ENCODE measurements around the gene ZNF462.
"Not testable (repeated sequence)": the region's sequence is repeated elsewhere in the genome, so short reads cannot be mapped to it uniquely, and the experiment has no call there.

Gene ZNF462

GRCh38 chr9:106889061-106889590 is 26.2 kb downstream of the ZNF462 start:
- no peak for DNase-seq

GRCh38 chr9:106890608-106891007 is 27.6 kb downstream of the ZNF462 start:
- DNase-seq = no peak

GRCh38 chr9:106891286-106891685 is 28.3 kb downstream of the ZNF462 start:
- DNase-seq = no peak

DNA sequence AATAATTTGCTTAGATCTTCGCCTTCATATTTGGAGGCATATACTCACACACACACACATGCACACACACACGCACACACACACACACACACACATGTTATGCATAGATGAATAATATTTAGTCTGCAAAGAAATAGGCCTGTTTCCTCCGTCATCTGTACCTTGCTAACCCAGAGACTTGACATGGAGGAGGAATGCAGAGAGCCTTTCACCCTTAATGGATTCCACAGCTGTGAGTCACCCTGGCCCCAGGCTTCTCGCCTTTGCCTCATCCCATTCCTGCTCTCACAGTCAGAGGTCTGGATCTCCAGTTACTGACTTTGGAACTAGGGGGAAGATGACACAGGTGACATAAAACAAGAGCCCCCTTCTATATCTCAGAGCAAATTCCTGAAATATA is 29.7 kb downstream of the ZNF462 start:
- no peak for DNase-seq

- DNase-seq = no peak
Observed at GRCh38 chr9:106893088-106893487, 30.1 kb downstream of the ZNF462 start.

DNA sequence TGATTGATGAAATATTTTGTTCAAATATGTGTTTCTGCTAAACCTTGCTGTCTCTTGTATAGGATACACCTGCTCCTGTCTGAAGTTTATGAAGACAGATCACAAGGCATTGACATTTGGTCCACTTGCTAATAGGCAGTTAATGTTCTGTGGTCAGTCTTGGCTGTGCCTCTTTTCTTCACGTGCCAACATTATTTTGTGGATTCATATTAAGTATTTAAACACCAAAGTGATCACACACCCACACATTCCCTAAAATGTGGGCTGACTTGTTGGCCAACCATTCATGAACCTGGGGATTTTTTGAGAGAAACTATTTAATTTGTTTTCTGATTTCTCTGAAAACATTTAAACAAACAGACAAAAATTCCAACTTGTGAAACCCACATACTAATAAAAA is 33.7 kb downstream of the ZNF462 start:
- DNase-seq = no peak

GRCh38 chr9:106897236-106897635 is 34.3 kb downstream of the ZNF462 start:
- no peak for DNase-seq

DNA sequence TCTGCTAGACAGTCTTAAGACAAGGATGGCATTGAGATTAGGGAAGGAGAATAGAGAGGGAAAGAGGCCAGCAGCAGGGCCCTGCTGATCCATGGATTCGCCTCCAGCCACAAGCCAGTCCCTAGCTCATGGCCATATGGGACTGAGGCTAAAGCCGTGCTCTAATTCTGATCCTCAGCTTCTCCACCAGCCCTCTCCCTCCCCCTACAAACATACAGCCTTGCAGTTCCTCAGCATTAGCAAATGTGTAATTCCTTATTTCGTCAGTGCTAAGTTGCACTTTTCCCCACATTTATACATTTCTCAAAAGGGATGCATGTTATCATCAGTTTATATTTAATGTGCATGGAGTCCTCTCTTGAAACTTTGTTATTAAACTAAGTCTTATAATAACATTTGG is 34.8 kb downstream of the ZNF462 start:
- DNase-seq = no peak

DNA sequence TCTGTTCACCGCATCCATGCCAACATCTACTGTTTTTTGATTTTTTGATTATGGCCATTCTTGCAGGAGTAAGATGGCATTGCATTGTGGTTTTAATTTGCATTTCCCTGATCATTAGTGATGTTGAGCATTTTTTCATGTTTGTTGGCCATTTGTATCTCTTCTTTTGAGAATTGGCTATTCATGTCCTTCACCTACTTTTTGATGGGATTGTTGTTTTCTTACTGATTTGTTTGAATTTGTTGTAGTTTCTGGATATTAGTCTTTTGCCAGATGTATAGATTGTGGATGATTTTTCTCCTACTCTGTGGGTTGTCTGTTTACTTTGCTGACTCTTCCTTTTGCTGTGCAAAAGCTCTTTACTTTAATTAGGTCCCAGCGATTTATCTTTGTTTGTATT is 37.6 kb downstream of the ZNF462 start:
- DNase-seq = not testable (repeated sequence)

- no peak for DNase-seq
Observed at GRCh38 chr9:106906129-106906528, 43.2 kb downstream of the ZNF462 start.

DNA sequence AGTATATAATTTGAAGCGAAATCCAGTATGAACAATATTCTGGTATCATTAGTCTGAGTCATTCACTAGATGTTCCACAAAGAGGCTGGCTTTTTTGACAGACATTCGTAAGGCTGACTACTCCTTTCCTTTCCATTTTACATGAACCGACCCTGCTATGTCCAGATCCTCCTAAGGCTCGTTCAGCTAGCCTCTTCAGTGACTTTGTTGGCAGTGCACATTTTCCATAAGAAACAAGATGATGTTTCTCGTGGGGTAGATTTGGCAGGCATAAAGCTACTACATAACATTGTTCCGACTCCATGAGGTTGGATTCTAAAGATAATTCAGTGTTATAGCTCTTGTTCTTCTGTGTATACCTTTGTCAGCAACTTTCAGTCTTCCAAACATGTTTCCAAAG is 49.0 kb downstream of the ZNF462 start:
- DNase-seq = no peak

DNA sequence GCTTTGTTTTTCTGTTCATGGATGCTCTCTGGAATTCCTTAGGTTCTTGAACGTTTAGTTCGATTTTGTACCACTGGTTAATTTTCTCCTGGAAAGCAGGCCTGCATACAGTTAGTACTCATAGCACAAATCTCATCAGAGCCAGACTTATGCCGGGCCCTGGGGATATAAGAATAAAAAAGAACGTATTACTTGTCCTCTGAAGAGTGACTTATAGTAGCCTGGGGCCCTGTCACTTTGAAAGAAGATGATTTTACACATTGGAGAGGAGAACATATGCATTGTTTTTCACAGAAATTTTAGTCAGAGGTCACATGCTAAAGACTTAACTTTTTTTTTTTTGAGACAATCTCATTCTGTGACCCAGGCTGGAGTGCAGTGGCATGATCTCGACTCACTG is 50.3 kb downstream of the ZNF462 start:
- no peak for DNase-seq

- no peak for DNase-seq
Observed at GRCh38 chr9:106915851-106916250, 52.9 kb downstream of the ZNF462 start.

DNA sequence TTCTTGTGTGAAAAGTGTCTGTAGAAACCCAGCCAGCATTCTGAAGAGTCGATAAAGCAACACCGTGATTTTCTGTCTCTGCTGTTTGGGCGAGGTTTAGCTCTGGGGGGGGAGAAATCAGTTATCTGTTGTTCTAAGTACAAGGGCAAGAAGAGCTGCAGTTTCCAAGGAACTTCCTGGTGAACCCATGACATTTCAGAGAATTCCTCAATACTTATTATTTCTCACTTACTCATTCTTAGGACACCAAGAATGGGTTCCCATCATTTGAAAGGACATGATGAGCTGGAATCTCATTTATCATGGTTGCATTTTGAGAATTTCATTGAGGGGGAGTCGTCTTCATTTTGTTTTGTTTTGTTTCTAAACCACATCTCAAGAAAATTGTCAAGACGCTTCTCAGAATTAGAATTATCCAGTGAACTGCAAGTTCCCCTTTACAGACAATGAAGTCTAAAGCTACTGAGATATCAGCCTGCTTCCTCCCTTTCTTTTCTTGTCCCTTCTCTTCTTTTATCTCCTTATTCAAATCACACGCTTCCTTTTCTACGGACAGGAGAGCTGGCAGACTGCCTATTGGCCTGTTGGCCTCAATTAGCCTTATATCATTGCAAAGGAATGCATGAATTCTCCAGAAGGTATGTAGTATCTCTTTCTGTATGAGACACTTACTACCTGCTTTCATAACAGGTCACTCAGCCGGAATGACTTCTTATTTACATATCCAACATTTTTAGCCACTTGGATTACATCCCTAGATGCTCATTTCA is 53.7 kb downstream of the ZNF462 start:
- DNase-seq = no peak

DNA sequence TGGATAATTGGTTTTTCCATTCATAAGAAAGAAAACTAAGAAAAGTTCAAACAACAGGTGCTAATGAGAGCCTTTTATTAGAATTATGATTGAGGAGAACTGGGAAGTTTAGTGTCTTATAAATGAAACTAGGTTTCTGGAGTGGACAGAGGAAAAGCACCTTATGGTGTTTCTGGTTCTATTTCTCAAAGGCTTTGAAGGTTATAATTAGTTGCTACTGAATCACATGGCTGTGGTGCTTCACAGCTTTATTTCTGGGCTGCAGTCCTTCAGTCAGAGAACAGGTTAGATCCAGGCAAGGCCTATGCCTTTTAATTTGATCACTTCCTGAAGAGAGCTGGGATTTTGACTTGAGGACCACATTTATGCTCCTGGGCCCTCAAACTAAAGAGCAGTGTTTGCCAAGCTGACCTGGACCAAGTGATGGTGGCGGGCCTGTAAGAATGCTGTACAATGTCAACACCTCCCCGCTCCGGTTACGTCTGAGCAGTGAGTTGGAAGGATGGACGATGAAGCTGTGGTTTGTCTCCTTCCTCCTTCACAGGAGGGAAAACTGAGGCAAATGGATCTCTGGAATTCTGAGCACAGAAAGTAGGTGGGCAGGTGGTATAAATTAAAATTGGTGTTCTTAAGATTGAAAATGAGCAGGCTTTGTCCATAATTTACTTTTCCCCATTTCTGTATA is 56.0 kb downstream of the ZNF462 start:
- no peak for DNase-seq

GRCh38 chr9:106920091-106920490 is 57.1 kb downstream of the ZNF462 start:
- no peak for DNase-seq

DNA sequence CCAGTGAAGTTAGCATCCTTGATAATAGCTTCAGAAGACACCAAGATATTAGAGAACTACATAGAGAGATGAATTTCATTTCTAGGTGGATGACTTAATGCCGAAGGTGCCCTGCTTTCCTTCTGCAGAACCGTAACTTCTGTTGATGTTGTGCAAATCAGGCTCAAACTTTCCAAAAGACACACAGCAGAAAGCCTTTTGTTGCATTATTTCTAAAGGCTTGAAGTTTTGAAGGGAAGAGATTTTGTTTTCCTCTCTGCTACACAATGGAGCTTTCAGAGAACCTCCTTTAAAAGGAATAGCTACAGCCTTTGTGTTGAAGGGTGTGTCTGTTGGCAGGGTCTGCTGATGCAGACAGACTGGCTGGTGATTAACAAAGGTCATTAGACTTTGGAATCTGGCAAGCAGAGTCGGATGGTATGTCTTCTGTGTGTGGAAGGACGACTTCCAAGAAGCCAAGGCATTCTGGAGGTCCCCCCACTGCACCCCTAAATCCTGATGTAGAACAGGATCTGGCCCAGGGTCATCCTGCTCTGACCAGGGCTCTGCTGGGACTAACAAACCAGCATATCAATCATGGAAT is 57.8 kb downstream of the ZNF462 start:
- DNase-seq = no peak

DNA sequence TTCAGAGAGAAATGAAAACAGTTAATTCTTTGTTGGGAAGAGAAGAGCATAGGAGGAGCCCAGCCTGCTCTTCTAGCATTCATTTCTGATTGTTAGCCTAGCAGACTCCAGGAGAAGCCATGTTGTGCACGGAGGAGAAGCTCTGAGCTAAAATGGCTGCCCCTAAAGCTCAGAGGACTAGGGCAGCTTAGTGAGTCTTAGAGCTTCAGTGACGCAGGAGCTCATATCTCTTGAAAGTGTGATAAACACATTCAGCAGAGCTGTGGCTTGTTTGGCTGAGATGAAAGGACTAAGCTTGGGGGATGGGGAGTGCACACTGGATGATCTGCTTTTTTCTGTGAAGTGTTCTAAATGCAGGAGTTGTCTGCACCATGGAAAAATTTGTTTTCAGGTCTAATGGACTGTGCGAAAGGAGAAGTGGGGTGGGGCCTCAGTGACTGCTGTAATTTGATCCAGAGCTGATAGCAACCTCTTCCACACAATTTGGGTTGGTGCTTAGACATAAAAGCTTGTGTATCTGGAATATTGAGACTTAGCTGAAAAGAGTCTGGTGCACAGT is 58.5 kb downstream of the ZNF462 start:
- no peak for DNase-seq

- DNase-seq = no peak
Observed at GRCh38 chr9:106922026-106922425, 59.1 kb downstream of the ZNF462 start.

GRCh38 chr9:106925392-106925791 is 62.4 kb downstream of the ZNF462 start:
- no peak for DNase-seq

- no peak for DNase-seq
Observed at GRCh38 chr9:106927916-106928315, 65.0 kb downstream of the ZNF462 start.

- DNase-seq = no peak
Observed at GRCh38 chr9:106928350-106928749, 65.4 kb downstream of the ZNF462 start.

DNA sequence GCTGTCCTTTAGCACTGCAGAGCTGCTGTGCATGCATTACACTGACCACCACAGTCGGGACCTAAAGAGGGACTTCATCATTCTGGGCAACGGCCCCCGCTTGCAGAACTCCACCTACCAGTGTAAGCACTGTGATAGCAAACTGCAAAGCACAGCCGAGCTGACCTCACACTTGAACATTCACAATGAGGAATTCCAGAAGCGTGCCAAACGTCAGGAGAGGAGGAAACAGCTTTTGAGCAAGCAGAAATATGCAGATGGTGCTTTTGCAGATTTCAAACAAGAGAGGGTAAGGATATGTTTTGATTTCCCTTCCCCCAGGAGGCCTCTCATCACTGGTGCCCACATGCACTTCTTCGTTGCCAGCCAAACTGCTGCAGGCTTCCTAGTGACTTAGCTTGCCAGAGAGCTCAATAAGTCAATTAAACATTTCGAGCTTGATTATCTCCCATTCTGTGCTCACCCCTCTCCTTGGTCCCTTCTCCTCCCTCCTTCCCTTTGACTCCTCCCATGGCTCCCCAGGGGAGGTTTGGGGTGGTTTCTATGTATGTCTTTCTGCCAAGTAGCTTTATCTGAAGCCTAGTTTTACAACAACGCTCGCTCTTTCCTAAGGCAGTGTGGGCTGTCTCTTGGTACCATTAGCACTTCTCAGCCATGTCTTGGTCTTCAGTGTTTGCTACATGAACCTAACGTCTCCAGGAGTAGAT is 66.7 kb downstream of the ZNF462 start:
- no peak for DNase-seq

Data from stimulated activated CD4-positive, alpha-beta T cell treated with anti-CD3 and anti-CD28 coated beads, Interleukin-2, amount 100 ng/mL, for 48 hours (primary cell).